Brain microvascular endothelial cell (primary cell): ENCODE data around the gene HARBI1.
"Not testable (repeated sequence)": the region's sequence is repeated elsewhere in the genome, so short reads cannot be mapped to it uniquely, and the experiment has no call there.

ENCODE experiments used
- DNase-seq: peaks from one replicate; pipeline ENCODE4 v3.0.0-alpha.2; 2020
- H3K27ac ChIP-seq: fragments of 250-450 bp; sonication (Bioruptor Pico); 2 replicates; pipeline ENCODE4 v1.5.1; 2020; ENCODE audit warnings: mild to moderate bottlenecking, moderate library complexity
- H3K27me3 ChIP-seq: fragments of 250-450 bp; sonication (Bioruptor Pico); replicated peaks from 2 replicates; pipeline ENCODE4 v1.5.1; 2020; ENCODE audit warnings: mild to moderate bottlenecking
- H3K36me3 ChIP-seq: fragments of 250-450 bp; sonication (Bioruptor Pico); replicated peaks from 2 replicates; pipeline ENCODE4 v1.5.1; 2020; ENCODE audit warnings: mild to moderate bottlenecking
- H3K4me3 ChIP-seq: 2 replicates; pipeline ENCODE4 v1.5.1; 2011; ENCODE audit warnings: low read depth, mild to moderate bottlenecking, control low read depth, low read length, moderate library complexity
- CTCF ChIP-seq: IDR thresholded peaks from 2 replicates; pipeline ENCODE4 v1.5.1; 2011; ENCODE audit warnings: low read depth, mild to moderate bottlenecking, moderate library complexity, low read length, control low read depth, inconsistent platforms; ENCODE audit errors: missing control alignments
- in situ Hi-C: cut with HindIII; loops from 2 replicates; pipeline ENCODE4 v1.10.0; 2017; ENCODE audit warnings: low sequenced_read_pairs, low pct_ligation_motif_present

HARBI1 gene

GRCh38 chr11:46593550-46594373, 23.3 kb downstream of the HARBI1 start, which contains the start of gene AMBRA1:
AMBRA1 (minus strand) TSS chr11:46594023; CDS start chr11:46548380, 45,643 bp downstream.
- no peak for TF ChIP-seq CTCF
- Histone ChIP-seq H3K27ac (peak within 1 kb of the TSS; percentile 59), H3K27me3 (no peaks in the 10 kb centered on the region), H3K4me3 (peak within 1 kb of the TSS; percentile 90), H3K36me3 (no peaks in the 10 kb centered on the region)
- in situ Hi-C loops = no loop called here
- peak; percentile 97 for DNase-seq

GRCh38 chr11:46590740-46591605, 26.1 kb downstream of the HARBI1 start:
- no peak for DNase-seq

GRCh38 chr11:46588915-46589314, 28.1 kb downstream of the HARBI1 start:
- H3K27me3 ChIP-seq = no peaks in the 10 kb centered on the region
- in situ Hi-C loops = no loop called here
- no peak overlapping the region for H3K27ac ChIP-seq
- H3K36me3 ChIP-seq = no peaks in the 10 kb centered on the region
- no peak for TF ChIP-seq CTCF
- no peak for DNase-seq
- no peak overlapping the region for H3K4me3 ChIP-seq

More at GRCh38 chr11:46590740-46591605, 26.1 kb downstream of the HARBI1 start:
- in situ Hi-C loops = no loop called here
- Histone ChIP-seq H3K27me3 (no peaks in the 10 kb centered on the region), H3K4me3 (no peak overlapping the region), H3K36me3 (no peaks in the 10 kb centered on the region), H3K27ac (no peak overlapping the region)
- no peak for TF ChIP-seq CTCF

GRCh38 chr11:46588131-46588530, 28.9 kb downstream of the HARBI1 start:
- no peak overlapping the region for H3K27ac ChIP-seq
- no peak overlapping the region for H3K4me3 ChIP-seq
- no peak for DNase-seq
- in situ Hi-C loops = no loop called here
- no peak for TF ChIP-seq CTCF
- H3K27me3 ChIP-seq = no peaks in the 10 kb centered on the region
- no peaks in the 10 kb centered on the region for H3K36me3 ChIP-seq

GRCh38 chr11:46583513-46583912, 33.5 kb downstream of the HARBI1 start:
- DNase-seq, in situ Hi-C loops, H3K36me3 ChIP-seq, H3K27me3 ChIP-seq, H3K4me3 ChIP-seq, H3K27ac ChIP-seq: not testable (repeated sequence)

GRCh38 chr11:46582588-46582987, 34.4 kb downstream of the HARBI1 start:
- in situ Hi-C loops = no loop called here
- Histone ChIP-seq H3K4me3 (no peak overlapping the region), H3K27me3 (no peaks in the 10 kb centered on the region), H3K27ac (no peak overlapping the region), H3K36me3 (no peaks in the 10 kb centered on the region)
- no peak for DNase-seq
- no peak for TF ChIP-seq CTCF
